HG02973 (cell line): ENCODE measurements around the gene SPESP1.

Source experiments
- ATAC-seq: cut with Tn5 transposase; IDR thresholded peaks from one replicate; pipeline ENCODE4 v1.9.1; 2021; ENCODE audit warnings: moderate library complexity; ENCODE audit not compliant: unreplicated experiment

The SPESP1 gene

GRCh38 chr15:68990231-68990991 is 60.1 kb downstream of the SPESP1 start:
- no peak for ATAC-seq

DNA sequence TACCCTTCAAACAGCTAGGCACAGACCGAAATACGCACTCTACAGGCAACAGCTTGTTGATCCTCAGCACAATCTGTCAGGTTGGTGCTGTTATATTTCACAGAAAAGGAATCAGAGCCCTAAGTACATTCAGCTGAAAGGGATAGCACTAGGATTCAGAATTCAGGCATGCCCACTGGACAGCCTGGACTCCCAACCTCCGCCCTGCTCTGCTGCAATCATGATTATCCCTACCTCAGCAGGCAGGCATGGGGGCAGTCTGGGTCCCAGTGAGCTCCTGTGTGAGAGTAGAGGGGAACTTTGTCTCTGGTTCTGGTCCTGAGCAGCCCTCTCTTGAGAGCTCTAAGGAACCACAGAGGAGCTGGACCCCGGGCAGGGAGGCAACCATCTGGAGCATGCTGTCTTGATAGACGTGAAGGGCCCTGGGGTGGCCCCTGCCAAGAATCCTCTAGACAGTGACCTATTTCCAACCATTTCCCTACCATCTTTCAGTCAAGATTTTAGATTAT is 60.7 kb downstream of the SPESP1 start:
- no peak for ATAC-seq

DNA sequence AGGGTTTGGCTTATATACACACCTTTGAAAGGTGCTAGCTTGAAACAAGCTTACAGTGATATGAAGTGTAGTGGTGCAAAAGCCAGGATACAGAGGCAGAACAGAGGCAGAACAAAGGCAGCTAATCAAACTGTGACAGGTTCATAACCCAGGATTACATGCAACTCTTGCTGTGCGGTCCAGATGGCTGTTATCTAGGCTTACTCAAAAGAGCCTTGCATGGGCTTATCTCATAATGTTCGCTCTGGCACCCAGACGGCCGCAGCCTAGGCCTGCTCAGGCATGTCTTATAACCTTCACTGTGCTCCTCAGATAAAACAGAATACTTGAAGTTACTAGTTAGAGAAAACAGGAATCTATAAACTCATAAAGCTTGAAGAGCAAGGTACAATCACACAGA is 61.4 kb downstream of the SPESP1 start:
- ATAC-seq, result no peak

DNA sequence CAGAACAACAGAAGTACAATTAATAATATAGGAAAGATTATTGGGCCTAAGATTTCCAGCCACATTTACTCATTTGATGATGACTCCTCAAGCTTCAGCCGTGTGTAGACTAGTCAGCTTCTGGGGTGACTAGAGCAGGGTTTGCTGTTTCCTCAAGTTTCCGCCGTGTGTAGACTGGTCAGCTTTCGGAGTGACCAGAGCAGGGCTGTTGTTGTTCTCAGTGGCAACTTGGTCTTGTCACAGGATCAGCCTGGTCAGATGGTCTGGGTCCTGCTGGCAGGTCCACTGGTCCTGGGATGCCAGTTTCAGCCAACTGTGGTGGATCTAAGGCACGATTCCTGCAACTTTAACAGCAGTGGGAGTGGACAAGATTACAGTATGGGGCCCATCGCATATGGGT is 62.4 kb downstream of the SPESP1 start:
- no peak for ATAC-seq

GRCh38 chr15:68993276-68993675 is 63.0 kb downstream of the SPESP1 start:
- ATAC-seq, result no peak

DNA sequence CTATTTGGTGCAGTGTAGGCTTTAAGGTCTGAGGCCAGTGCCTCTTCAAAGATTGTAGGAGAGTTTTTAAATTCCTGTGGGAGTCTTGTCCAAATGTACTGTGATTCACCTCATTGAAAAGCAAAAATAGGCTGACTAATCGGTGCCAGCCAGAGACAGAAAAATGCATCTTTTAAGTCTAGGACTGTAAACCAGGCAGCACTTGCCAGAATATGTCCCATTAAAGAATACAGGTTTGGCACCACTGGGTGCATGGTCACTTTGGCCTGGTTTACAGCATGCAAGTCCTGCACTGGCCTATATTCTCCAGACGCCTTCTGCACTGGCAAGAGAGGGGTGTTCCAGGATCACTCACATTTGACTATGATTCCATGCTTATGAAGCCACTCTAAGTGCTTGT is 63.8 kb downstream of the SPESP1 start:
- no peak for ATAC-seq

- ATAC-seq, result no peak
Measured at GRCh38 chr15:68994981-68995761, 64.8 kb downstream of the SPESP1 start.
